ENCODE measurements around the gene CHST8. TPM values are rescaled to one million over a fixed set of nuclear protein-coding genes. Genes with fewer than 3 reads are reported as not detected.

Gene CHST8
- total RNA-seq, 1 experiment from 2014 or later: not detected

- no peaks in the 10 kb centered on the region for H3K9me3 Mint-ChIP-seq (ENCODE audit: unreplicated experiment)
- intact Hi-C loops (cut with micrococcal nuclease; ENCODE audit: unreplicated experiment): no loop called here
- no peaks in the 10 kb centered on the region for H3K27me3 Mint-ChIP-seq (ENCODE audit: insufficient read depth, unreplicated experiment)
- Histone ChIP-seq H3K36me3 (ENCODE audit: control insufficient read depth, insufficient read depth, low read length) (no peaks in the 10 kb centered on the region), H3K4me1 (peaks cover 7% of the 10 kb centered on the region), H3K27me3 (replicated peaks; ENCODE audit: control insufficient read depth, insufficient read depth, low read length) (no peaks in the 10 kb centered on the region), H3K4me3 (ENCODE audit: low read depth, low read length) (peak overlapping the region; percentile 69), H3K9me3 (no peaks in the 10 kb centered on the region)
- BruUV-seq (replicated peaks): no TSS peak
- DNase-seq: no peak
- CTCF ChIA-PET: interaction anchor here (0.6 to 0.7 kb wide), 5 partner anchors 83 to 827 kb away, joined by 3 to 4 read pairs (median 3); no protein-coding TSS in a partner anchor
- TF ChIP-seq CTCF (IDR thresholded peaks at IDR 0.05; ENCODE audit: insufficient read depth in 1 of 2, low read depth in 1 of 2, low read length in 1 of 2, severe bottlenecking in 1 of 2, unreplicated experiment in 1 of 2): no peak
- H3K4me3 Mint-ChIP-seq (ENCODE audit: unreplicated experiment): peak overlapping the region; percentile 80
- no peaks in the 10 kb centered on the region for H3K36me3 Mint-ChIP-seq (ENCODE audit: insufficient read depth, unreplicated experiment)
- H3K27ac Mint-ChIP-seq (ENCODE audit: unreplicated experiment): peak overlapping the region; percentile 32
- POLR2A ChIA-PET: interaction anchor here (0.6 to 1.0 kb wide), 2 partner anchors 8 to 22 kb away, joined by 3 to 5 read pairs; no protein-coding TSS in a partner anchor
- H3K4me1 Mint-ChIP-seq (ENCODE audit: low read depth, unreplicated experiment): no peaks in the 10 kb centered on the region
Measured at GRCh38 chr19:33797802-33798671, 176.3 kb downstream of the CHST8 start.

- peak overlapping the region; percentile 41 for H3K4me3 Mint-ChIP-seq (ENCODE audit: unreplicated experiment)
- H3K9me3 Mint-ChIP-seq (ENCODE audit: unreplicated experiment): no peaks in the 10 kb centered on the region
- Histone ChIP-seq H3K4me3 (ENCODE audit: low read depth, low read length) (no peak overlapping the region), H3K27me3 (replicated peaks; ENCODE audit: control insufficient read depth, insufficient read depth, low read length) (no peaks in the 10 kb centered on the region), H3K36me3 (ENCODE audit: control insufficient read depth, insufficient read depth, low read length) (no peaks in the 10 kb centered on the region), H3K4me1 (peaks cover 7% of the 10 kb centered on the region), H3K9me3 (no peaks in the 10 kb centered on the region)
- no peaks in the 10 kb centered on the region for H3K27me3 Mint-ChIP-seq (ENCODE audit: insufficient read depth, unreplicated experiment)
- CTCF ChIA-PET: interaction anchor here (0.6 kb wide), 1 partner anchor 83 kb away, joined by 3 read pairs; no protein-coding TSS in a partner anchor
- H3K4me1 Mint-ChIP-seq (ENCODE audit: low read depth, unreplicated experiment): no peaks in the 10 kb centered on the region
- intact Hi-C loops (cut with micrococcal nuclease; ENCODE audit: unreplicated experiment): no loop called here
- POLR2A ChIA-PET: no interaction called here
- no peak for DNase-seq
- TSS peak; percentile 12 for BruUV-seq (replicated peaks)
- H3K27ac Mint-ChIP-seq (ENCODE audit: unreplicated experiment): no peak overlapping the region
- H3K36me3 Mint-ChIP-seq (ENCODE audit: insufficient read depth, unreplicated experiment): no peaks in the 10 kb centered on the region
- TF ChIP-seq CTCF (IDR thresholded peaks at IDR 0.05; ENCODE audit: insufficient read depth in 1 of 2, low read depth in 1 of 2, low read length in 1 of 2, severe bottlenecking in 1 of 2, unreplicated experiment in 1 of 2): no peak
Measured at GRCh38 chr19:33798681-33799111, 176.9 kb downstream of the CHST8 start.

- no peak for TF ChIP-seq CTCF (IDR thresholded peaks at IDR 0.05; ENCODE audit: insufficient read depth in 1 of 2, low read depth in 1 of 2, low read length in 1 of 2, severe bottlenecking in 1 of 2, unreplicated experiment in 1 of 2)
- H3K4me1 Mint-ChIP-seq (ENCODE audit: low read depth, unreplicated experiment): no peaks in the 10 kb centered on the region
- no peaks in the 10 kb centered on the region for H3K27me3 Mint-ChIP-seq (ENCODE audit: insufficient read depth, unreplicated experiment)
- no peak for DNase-seq
- intact Hi-C loops (cut with micrococcal nuclease; ENCODE audit: unreplicated experiment): no loop called here
- H3K9me3 Mint-ChIP-seq (ENCODE audit: unreplicated experiment): no peaks in the 10 kb centered on the region
- ChIA-PET CTCF (no interaction called here), POLR2A (no interaction called here)
- no peak overlapping the region for H3K27ac Mint-ChIP-seq (ENCODE audit: unreplicated experiment)
- Histone ChIP-seq H3K36me3 (ENCODE audit: control insufficient read depth, insufficient read depth, low read length) (no peaks in the 10 kb centered on the region), H3K4me1 (peaks cover 6% of the 10 kb centered on the region), H3K27me3 (replicated peaks; ENCODE audit: control insufficient read depth, insufficient read depth, low read length) (no peaks in the 10 kb centered on the region), H3K9me3 (no peaks in the 10 kb centered on the region), H3K4me3 (ENCODE audit: low read depth, low read length) (no peak overlapping the region)
- no peaks in the 10 kb centered on the region for H3K36me3 Mint-ChIP-seq (ENCODE audit: insufficient read depth, unreplicated experiment)
- no peak overlapping the region for H3K4me3 Mint-ChIP-seq (ENCODE audit: unreplicated experiment)
- no TSS peak for BruUV-seq (replicated peaks)
Measured at GRCh38 chr19:33799476-33799875, 177.7 kb downstream of the CHST8 start.

All from Caco-2 (cell line).